Smooth muscle cell (in vitro differentiated cells): ENCODE measurements around the gene ENTPD1. TPM values are rescaled to one million over a fixed set of nuclear protein-coding genes. Genes with fewer than 3 reads are reported as not detected.

ENCODE experiments used
- DNase-seq: peaks from one replicate; lab custom pipeline; 2025; ENCODE audit not compliant: unreplicated experiment; lab: John Stamatoyannopoulos, UW
- H2AFZ ChIP-seq: fragments of 200-600 bp; sonication (generic); 2 replicates; pipeline ENCODE4 v1.6.0; 2016; ENCODE audit warnings: antibody characterized with exemption, low read depth, mild to moderate bottlenecking
- H3F3A ChIP-seq: fragments of 200-600 bp; sonication (generic); 2 replicates; pipeline ENCODE4 v1.6.0; 2017; ENCODE audit warnings: antibody characterized with exemption, low read depth
- H3K27ac ChIP-seq: fragments of 200-600 bp; sonication (generic); 2 replicates; pipeline ENCODE4 v1.5.1; 2016; ENCODE audit warnings: low read depth, mild to moderate bottlenecking
- H3K27me3 ChIP-seq: fragments of 200-600 bp; sonication (generic); 2 replicates; pipeline ENCODE4 v1.6.1; 2016; ENCODE audit warnings: low read depth, mild to moderate bottlenecking
- H3K36me3 ChIP-seq: fragments of 200-600 bp; sonication (generic); 2 replicates; pipeline ENCODE4 v1.5.1; 2016; ENCODE audit warnings: low read depth
- H3K4me1 ChIP-seq: fragments of 200-600 bp; sonication (generic); 2 replicates; pipeline ENCODE4 v1.5.1; 2016; ENCODE audit warnings: low read depth
- H3K4me2 ChIP-seq: fragments of 200-600 bp; sonication (generic); 2 replicates; pipeline ENCODE4 v1.6.0; 2016; ENCODE audit warnings: mild to moderate bottlenecking
- H3K4me3 ChIP-seq: fragments of 200-600 bp; sonication (generic); 2 replicates; pipeline ENCODE4 v1.5.1; 2016; ENCODE audit warnings: mild to moderate bottlenecking
- H3K79me2 ChIP-seq: fragments of 200-600 bp; sonication (generic); 2 replicates; pipeline ENCODE4 v1.6.0; 2016; ENCODE audit warnings: low read depth, mild to moderate bottlenecking
- H3K9ac ChIP-seq: fragments of 200-600 bp; sonication (generic); 2 replicates; pipeline ENCODE4 v1.6.0; 2016; ENCODE audit warnings: low read depth
- H3K9me3 ChIP-seq: fragments of 200-600 bp; sonication (generic); replicated peaks from 2 replicates; pipeline ENCODE4 v1.5.1; 2016; ENCODE audit warnings: low read depth
- H4K20me1 ChIP-seq: fragments of 200-600 bp; sonication (generic); 2 replicates; pipeline ENCODE4 v1.6.0; 2016; ENCODE audit warnings: low read depth
- CTCF ChIP-seq: fragments of 200-600 bp; sonication (generic); IDR thresholded peaks from 2 replicates; pipeline ENCODE4 v1.5.1; 2017; ENCODE audit warnings: borderline replicate concordance, mild to moderate bottlenecking, antibody characterized with exemption; ENCODE audit not compliant: insufficient read depth, poor library complexity, severe bottlenecking
- WGBS: methylation state at CpG from one replicate; pipeline ENCODE4 v1.1.7; 2016; ENCODE audit warnings: low lambda C conversion rate; 5-methylcytosine and 5-hydroxymethylcytosine counted together
- polyA plus RNA-seq: library from polyadenylated mRNA; unstranded; fragments of >200 nt; fragmentation: Nextera tagmentation; extraction: Ambion mirVana; gene quantifications from 2 replicates; pipeline ENCODE4 v1.2.1, GENCODE V29; 2016
- total RNA-seq: library from RNA; depleted of rRNA; stranded (reverse); fragments of >200 nt; gene quantifications from 2 replicates; pipeline ENCODE4 v1.2.3, GENCODE V29; 2014

ENTPD1 gene
- total and polyA plus RNA-seq, 2 experiments from 2014 or later = 2.7 to 5.0 TPM

- Histone ChIP-seq H3K9me3 (no peaks in the 10 kb centered on the region), H3K27ac (peak overlapping the region; percentile 45), H3K9ac (no peak overlapping the region), H3K79me2 (no peaks in the 10 kb centered on the region), H3K4me2 (peak overlapping the region; percentile 34), H3K4me3 (no peak overlapping the region), H4K20me1 (no peaks in the 10 kb centered on the region), H3K36me3 (no peaks in the 10 kb centered on the region), H3K27me3 (no peaks in the 10 kb centered on the region), H3K4me1 (no peaks in the 10 kb centered on the region), H2AFZ (no peak overlapping the region), H3F3A (no peaks in the 10 kb centered on the region)
- WGBS = 8% methylated on average over 2 of the region's 2 CpGs
- no peak for TF ChIP-seq CTCF
- no peak for DNase-seq
These were observed 62.7 kb downstream of the ENTPD1 start for GRCh38 chr10:95818668-95819067.

DNA sequence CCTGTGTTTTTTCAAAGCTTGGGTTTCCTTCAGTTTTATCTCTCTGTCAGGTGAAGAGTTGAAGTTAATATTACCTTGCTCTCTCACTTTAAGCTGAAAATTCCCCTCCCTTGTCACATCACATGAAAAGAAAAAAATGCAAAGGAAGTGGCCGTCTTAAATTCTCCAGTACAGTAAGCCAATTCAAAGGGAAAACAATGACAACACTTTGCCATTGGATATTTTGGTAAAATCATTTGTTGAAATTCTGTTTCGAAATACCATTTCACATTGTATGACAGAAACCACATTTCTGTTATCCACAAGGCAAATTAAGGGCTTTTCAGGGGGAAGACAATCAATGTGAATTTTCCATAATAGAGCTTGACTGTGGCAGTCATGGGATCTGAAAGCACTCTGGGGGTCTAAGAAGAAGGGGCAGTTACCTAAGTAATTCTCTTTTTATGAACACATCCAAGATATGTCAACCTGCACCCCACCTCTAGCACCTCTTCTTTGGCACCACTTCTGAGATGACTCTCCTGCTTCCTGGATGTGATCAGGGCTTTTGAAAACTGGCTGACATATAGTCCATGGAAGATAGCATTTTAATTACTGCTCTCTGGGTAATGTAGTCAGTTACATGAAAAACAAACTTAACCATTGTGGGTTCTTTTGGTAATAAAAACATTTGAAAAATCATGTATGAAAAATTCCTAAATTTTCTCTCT is 63.8 kb downstream of the ENTPD1 start:
- no peak overlapping the region for H3K27ac ChIP-seq
- H3F3A ChIP-seq = no peaks in the 10 kb centered on the region
- no peak for DNase-seq
- H3K27me3 ChIP-seq = no peaks in the 10 kb centered on the region
- 70% methylated on average over 2 of the region's 2 CpGs for WGBS
- H4K20me1 ChIP-seq = no peaks in the 10 kb centered on the region
- no peaks in the 10 kb centered on the region for H3K79me2 ChIP-seq
- H3K4me1 ChIP-seq = no peaks in the 10 kb centered on the region
- H2AFZ ChIP-seq = no peak overlapping the region
- no peaks in the 10 kb centered on the region for H3K9me3 ChIP-seq
- H3K36me3 ChIP-seq = no peaks in the 10 kb centered on the region
- no peak overlapping the region for H3K9ac ChIP-seq
- H3K4me2 ChIP-seq = no peak overlapping the region
- no peak for TF ChIP-seq CTCF
- H3K4me3 ChIP-seq = no peak overlapping the region

GRCh38 chr10:95820363-95820762 is 64.4 kb downstream of the ENTPD1 start:
- H3K79me2 ChIP-seq = no peaks in the 10 kb centered on the region
- no peak overlapping the region for H3K4me2 ChIP-seq
- H2AFZ ChIP-seq = no peak overlapping the region
- no peaks in the 10 kb centered on the region for H3K9me3 ChIP-seq
- H3F3A ChIP-seq = no peaks in the 10 kb centered on the region
- DNase-seq = no peak
- no peak for TF ChIP-seq CTCF
- 84% methylated on average over 3 of the region's 3 CpGs for WGBS
- H3K27me3 ChIP-seq = no peaks in the 10 kb centered on the region
- no peaks in the 10 kb centered on the region for H3K4me1 ChIP-seq
- no peak overlapping the region for H3K4me3 ChIP-seq
- H3K27ac ChIP-seq = no peak overlapping the region
- no peaks in the 10 kb centered on the region for H4K20me1 ChIP-seq
- no peak overlapping the region for H3K9ac ChIP-seq
- H3K36me3 ChIP-seq = no peaks in the 10 kb centered on the region

DNA sequence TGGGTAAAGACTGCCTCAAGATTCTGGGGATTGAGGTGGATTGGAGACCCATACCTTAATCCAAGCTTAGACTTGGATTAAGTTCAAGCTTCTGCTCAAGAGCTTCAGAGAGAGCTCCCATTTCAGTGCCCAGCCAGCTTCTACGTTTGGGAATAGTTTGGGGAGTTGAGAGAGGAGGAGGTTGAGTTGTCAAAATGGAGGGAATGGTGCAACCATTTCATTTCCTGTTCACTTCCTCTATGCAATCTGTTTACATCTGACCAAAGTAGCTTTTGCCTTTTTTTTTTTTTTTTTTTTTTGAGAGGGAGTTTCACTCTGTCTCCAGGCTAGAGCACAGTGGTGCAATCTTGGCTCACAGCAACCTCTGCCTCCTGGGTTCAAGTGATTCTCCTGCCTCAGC is 65.8 kb downstream of the ENTPD1 start:
- no peaks in the 10 kb centered on the region for H3K27me3 ChIP-seq

More for the DNA sequence above, 65.8 kb downstream of the ENTPD1 start:
- Histone ChIP-seq H3K36me3 (no peaks in the 10 kb centered on the region), H3K9ac (no peak overlapping the region), H2AFZ (no peak overlapping the region), H3K27ac (no peak overlapping the region), H3F3A (no peaks in the 10 kb centered on the region), H3K9me3 (no peaks in the 10 kb centered on the region), H4K20me1 (no peaks in the 10 kb centered on the region), H3K79me2 (no peaks in the 10 kb centered on the region), H3K4me1 (no peaks in the 10 kb centered on the region), H3K4me2 (no peak overlapping the region), H3K4me3 (no peak overlapping the region)
- DNase-seq = no peak
- no peak for TF ChIP-seq CTCF
- WGBS = 82% methylated on average over 1 of the region's 1 CpG
